SK-N-MC (cell line): Measurements from ENCODE around the gene KLB.
A peak's percentile ranks its signal among the peaks of the same experiment; 100 is the strongest.
"Not testable (repeated sequence)": the region's sequence is repeated elsewhere in the genome, so short reads cannot be mapped to it uniquely, and the experiment has no call there.

Experiments
- DNase-seq: peaks from one replicate; pipeline ENCODE4 v3.0.0-alpha.2; 2011; ENCODE audit warnings: low read depth, low spot score
- H3K27ac ChIP-seq: fragments of 200-600 bp; sonication (generic); 2 replicates; pipeline ENCODE4 v1.5.1; 2016; ENCODE audit warnings: mixed run types
- H3K36me3 ChIP-seq: fragments of 200-600 bp; sonication (generic); 2 replicates; pipeline ENCODE4 v1.6.1; 2017; ENCODE audit warnings: antibody characterized with exemption, low read length, mixed read lengths; ENCODE audit not compliant: insufficient read depth
- H3K4me3 ChIP-seq: fragments of 200-600 bp; sonication (generic); 2 replicates; pipeline ENCODE4 v1.5.1; 2016
- H3K9ac ChIP-seq: fragments of 200-600 bp; sonication (generic); 2 replicates; pipeline ENCODE4 v1.8.0; 2017; ENCODE audit warnings: mixed run types, mixed read lengths; ENCODE audit not compliant: insufficient read length
- H3K9me3 ChIP-seq: fragments of 200-600 bp; sonication (generic); 2 replicates; pipeline ENCODE4 v1.6.1; 2017; ENCODE audit warnings: low read depth, mild to moderate bottlenecking, antibody characterized with exemption, low read length, moderate library complexity, mixed read lengths
- EZH2 ChIP-seq: fragments of 200-600 bp; sonication (generic); IDR thresholded peaks from one replicate; pipeline ENCODE4 v1.6.1; 2017; ENCODE audit warnings: antibody characterized with exemption
- FOXP2 ChIP-seq: optimal IDR thresholded peaks from 2 replicates; pipeline ENCODE3; 2011; ENCODE audit warnings: mild to moderate bottlenecking, moderate library complexity; ENCODE audit not compliant: insufficient read depth; ENCODE audit errors: extremely low read length, control extremely low read depth
- POLR2AphosphoS5 ChIP-seq: IDR thresholded peaks from 2 replicates; pipeline ENCODE4 v1.6.1; 2012; ENCODE audit warnings: mild to moderate bottlenecking, low read depth, low read length, borderline replicate concordance

Gene KLB

GRCh38 chr4:39455486-39455885 lies 48.8 kb downstream of the KLB start:
- H3K4me3 ChIP-seq: peak overlapping the region; percentile 99
- DNase-seq: no peak
- peaks cover 79% of the 10 kb centered on the region for H3K36me3 ChIP-seq
- H3K27ac ChIP-seq: peak overlapping the region; percentile 21; the same call in 1 of the 2 replicates
- H3K9ac ChIP-seq: peak overlapping the region; percentile 92
- H3K9me3 ChIP-seq: no peaks in the 10 kb centered on the region
- TF ChIP-seq FOXP2: no peak
- TF ChIP-seq EZH2: no peak
- TF ChIP-seq POLR2AphosphoS5: no peak; the same call in 1 of the 2 replicates

GRCh38 chr4:39456946-39457763 lies 50.4 kb downstream of the KLB start:
- Histone ChIP-seq H3K36me3 (peaks cover 70% of the 10 kb centered on the region), H3K9me3 (no peaks in the 10 kb centered on the region), H3K27ac (peak overlapping the region; percentile 96), H3K4me3 (peak overlapping the region; percentile 99), H3K9ac (peak overlapping the region; percentile 92)
- DNase-seq: no peak
- 0 out of 2 replicates have a peak, but pooled peaks have one; percentile 14 for TF ChIP-seq POLR2AphosphoS5
- no peak for TF ChIP-seq FOXP2
- no peak for TF ChIP-seq EZH2

GRCh38 chr4:39458161-39458504 lies 51.4 kb downstream of the KLB start:
- peaks cover 60% of the 10 kb centered on the region for H3K36me3 ChIP-seq
- not testable (repeated sequence) for H3K9me3 ChIP-seq, DNase-seq
- peak overlapping the region; percentile 99 for H3K4me3 ChIP-seq
- peak overlapping the region; percentile 96 for H3K27ac ChIP-seq
- H3K9ac ChIP-seq: peak overlapping the region; percentile 92

- Histone ChIP-seq H3K9ac (peak within 1 kb of the TSS; percentile 97), H3K36me3 (peaks cover 59% of the 10 kb centered on the region), H3K9me3 (no peaks in the 10 kb centered on the region), H3K4me3 (peak within 1 kb of the TSS; percentile 99), H3K27ac (peak within 1 kb of the TSS; percentile 96)
- peak; percentile 99 for TF ChIP-seq POLR2AphosphoS5
- no peak for TF ChIP-seq FOXP2
- DNase-seq: peak; percentile 98
These were observed 52.0 kb downstream of the KLB start, which contains the start of the genes LIAS and RPL9 for GRCh38 chr4:39458505-39459300. Gene LIAS (plus strand): TSS chr4:39459056. CDS start chr4:39459118, 62 bp downstream. Gene RPL9 (minus strand): TSS chr4:39458922. CDS start chr4:39458439, 483 bp downstream.

GRCh38 chr4:39464886-39465501 lies 58.3 kb downstream of the KLB start:
- no peak for DNase-seq
- no peak overlapping the region for H3K9ac ChIP-seq
- peaks cover 41% of the 10 kb centered on the region for H3K36me3 ChIP-seq
- peak overlapping the region; percentile 91 for H3K27ac ChIP-seq
- no peak overlapping the region for H3K4me3 ChIP-seq
- TF ChIP-seq POLR2AphosphoS5 (no peak), EZH2 (no peak), FOXP2 (no peak)
- H3K9me3 ChIP-seq: no peaks in the 10 kb centered on the region

- Histone ChIP-seq H3K9ac (peak overlapping the region; percentile 70), H3K9me3 (no peaks in the 10 kb centered on the region), H3K36me3 (peaks cover 46% of the 10 kb centered on the region), H3K4me3 (peak overlapping the region; percentile 48), H3K27ac (peak overlapping the region; percentile 91)
- peak; percentile 68 for DNase-seq
- TF ChIP-seq FOXP2: no peak
- TF ChIP-seq EZH2: no peak
- no peak for TF ChIP-seq POLR2AphosphoS5
These were observed 60.0 kb downstream of the KLB start for GRCh38 chr4:39466747-39467146.

GRCh38 chr4:39467464-39467863 lies 60.7 kb downstream of the KLB start:
- Histone ChIP-seq H3K9me3 (no peaks in the 10 kb centered on the region), H3K4me3 (peak overlapping the region; percentile 32; the same call in 1 of the 2 replicates), H3K9ac (peak overlapping the region; percentile 70), H3K36me3 (peaks cover 51% of the 10 kb centered on the region), H3K27ac (peak overlapping the region; percentile 91)
- no peak for TF ChIP-seq EZH2
- no peak for DNase-seq

GRCh38 chr4:39469429-39470077 lies 62.8 kb downstream of the KLB start:
- H3K27ac ChIP-seq: peak overlapping the region; percentile 84
- peak overlapping the region; percentile 75 for H3K9ac ChIP-seq
- peaks cover 48% of the 10 kb centered on the region for H3K36me3 ChIP-seq
- H3K9me3 ChIP-seq: no peaks in the 10 kb centered on the region
- TF ChIP-seq EZH2: no peak
- TF ChIP-seq FOXP2: no peak
- 0 out of 2 replicates have a peak, but pooled peaks have one; percentile 27 for TF ChIP-seq POLR2AphosphoS5
- H3K4me3 ChIP-seq: no peak overlapping the region
- peak; percentile 88 for DNase-seq
